CD4-positive, alpha-beta memory T cell (primary cell): ENCODE results near the gene PPP2R3A. TPM values are rescaled to one million over a fixed set of nuclear protein-coding genes. Genes with fewer than 3 reads are reported as not detected.

ENCODE experiments used
- CTCF ChIA-PET: fragments of 350-600 bp; sonication (Branson Sonifier 250); formaldehyde crosslinking; loops from one replicate; lab custom pipeline; 2021; ENCODE audit warnings: inconsistent platforms; ENCODE audit not compliant: partially characterized antibody; lab: Charles Lee
- POLR2A ChIA-PET: fragments of 350-600 bp; sonication (Branson Sonifier 250); formaldehyde crosslinking; loops from one replicate; lab custom pipeline; 2021; ENCODE audit not compliant: partially characterized antibody; lab: Charles Lee
- DNase-seq, 5 donors: peaks; one replicate each; pipeline versions ENCODE4 v3.0.0 to v3.0.0-alpha.2; 2020 to 2022; ENCODE audit warnings: mixed read lengths in 1 of 5
- H3K27ac ChIP-seq: one replicate; pipeline ENCODE4 v1.7.0; 2013; ENCODE audit warnings: low read depth, low read length
- H3K27me3 ChIP-seq: 2 replicates; pipeline ENCODE4 v1.7.0; 2013; ENCODE audit warnings: mild to moderate bottlenecking, low read length, moderate library complexity; ENCODE audit not compliant: insufficient read depth
- H3K36me3 ChIP-seq: 2 replicates; pipeline ENCODE4 v1.7.0; 2013; ENCODE audit warnings: mild to moderate bottlenecking, low read length, moderate library complexity; ENCODE audit not compliant: insufficient read depth
- H3K4me1 ChIP-seq: 2 replicates; pipeline ENCODE4 v1.7.0; 2013; ENCODE audit warnings: mild to moderate bottlenecking, low read length, moderate library complexity; ENCODE audit not compliant: insufficient read depth
- H3K4me3 ChIP-seq, 2 donors: one replicate each; pipeline ENCODE4 v1.7.0; 2013; ENCODE audit warnings: low read length in 2 of 2, mild to moderate bottlenecking in 1 of 2
- H3K9me3 ChIP-seq, 2 donors: one replicate each; pipeline ENCODE4 v1.7.0; 2013; ENCODE audit warnings: low read length in 2 of 2, control low read depth in 1 of 2; ENCODE audit not compliant: control insufficient read depth in 1 of 2
- H3K27ac Mint-ChIP-seq, 7 donors: one replicate each; pipeline ENCODE4 v1.8.0; 2020 to 2021; ENCODE audit warnings: mixed read lengths in 7 of 7, mild to moderate bottlenecking in 6 of 7, inconsistent platforms in 3 of 7, moderate library complexity in 3 of 7
- H3K27me3 Mint-ChIP-seq, 2 donors: one replicate each; pipeline ENCODE4 v1.8.0; 2020 to 2021; ENCODE audit warnings: mixed read lengths in 2 of 2
- H3K36me3 Mint-ChIP-seq, 2 donors: one replicate each; pipeline ENCODE4 v1.8.0; 2020 to 2021; ENCODE audit warnings: mixed read lengths in 2 of 2, inconsistent platforms in 1 of 2, mild to moderate bottlenecking in 1 of 2
- H3K4me1 Mint-ChIP-seq, 4 donors: one replicate each; pipeline ENCODE4 v1.8.0; 2020 to 2021; ENCODE audit warnings: mixed read lengths in 4 of 4, mild to moderate bottlenecking in 1 of 4
- H3K4me3 Mint-ChIP-seq, 8 donors: one replicate each; pipeline ENCODE4 v1.8.0; 2020 to 2021; ENCODE audit warnings: mixed read lengths in 8 of 8, mild to moderate bottlenecking in 7 of 8, moderate library complexity in 6 of 8, inconsistent platforms in 3 of 8
- H3K9me3 Mint-ChIP-seq, 8 donors: one replicate each; pipeline ENCODE4 v1.8.0; 2020 to 2021; ENCODE audit warnings: mixed read lengths in 8 of 8, mild to moderate bottlenecking in 5 of 8, inconsistent platforms in 3 of 8, moderate library complexity in 1 of 8
- intact Hi-C: fragments of 100-400 bp; cut with micrococcal nuclease; formaldehyde crosslinking; loops from one replicate; pipeline ENCODE4 v1.15.1; 2023
- polyA plus RNA-seq, 2 donors: library from polyadenylated mRNA; unstranded; fragments of 300-500 nt; fragmentation: Illumina TruSeq; gene quantifications; one replicate each; pipeline ENCODE4 v1.2.3, GENCODE V29; 2021
- total RNA-seq, 2 experiments: library from RNA; stranded (reverse); gene quantifications; one replicate each; pipeline ENCODE4 v1.2.3, GENCODE V29; 2021

Gene PPP2R3A
- total and polyA plus RNA-seq, 4 experiments from 2014 or later, result 0.24 to 0.81 (median 0.25) TPM; not detected in 1

- no peaks in the 10 kb centered on the region for H3K4me1 ChIP-seq
- no peaks in the 10 kb centered on the region for H3K9me3 ChIP-seq
- Mint-ChIP-seq H3K27me3 (peaks cover 4 to 11% of the 10 kb centered on the region in 2 donors), H3K4me3 (no peak overlapping the region), H3K36me3 (no peaks in the 10 kb centered on the region), H3K4me1 (no peaks in the 10 kb centered on the region), H3K27ac (no peak overlapping the region), H3K9me3 (peaks cover 0 to 5% (median 0%) of the 10 kb centered on the region in 8 donors)
- H3K27me3 ChIP-seq, result no peaks in the 10 kb centered on the region
- no peak overlapping the region for H3K4me3 ChIP-seq
- no peak overlapping the region for H3K27ac ChIP-seq
- H3K36me3 ChIP-seq, result no peaks in the 10 kb centered on the region
- POLR2A ChIA-PET, result no interaction called here
- CTCF ChIA-PET, result no interaction called here
- DNase-seq, result no peak
- intact Hi-C loops, result no loop called here
Observed at GRCh38 chr3:135997554-135998320, 32.2 kb downstream of the PPP2R3A start.

DNA sequence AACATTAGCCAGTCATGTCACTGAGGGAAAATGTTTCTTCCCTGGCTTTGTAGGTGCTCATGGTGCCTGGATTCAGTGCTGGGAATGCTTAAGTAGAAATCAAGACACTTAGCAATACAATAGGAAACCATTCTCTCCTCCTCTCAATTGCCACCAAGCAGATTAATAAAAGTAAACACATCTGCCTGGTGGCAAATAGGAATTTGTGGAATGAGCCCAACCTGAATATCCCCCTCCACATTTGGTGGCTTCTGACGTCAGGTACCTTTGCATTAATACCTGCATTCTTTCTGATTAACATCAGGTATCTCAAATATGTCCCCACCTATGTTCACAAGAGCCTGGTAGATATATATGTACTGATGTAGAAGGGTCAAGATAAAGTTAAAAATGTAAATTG is 42.7 kb downstream of the PPP2R3A start:
- Mint-ChIP-seq H3K27ac (no peak overlapping the region), H3K4me3 (no peak overlapping the region), H3K4me1 (no peaks in the 10 kb centered on the region), H3K27me3 (peaks cover 4 to 8% of the 10 kb centered on the region in 2 donors), H3K9me3 (peaks cover 0 to 7% (median 0%) of the 10 kb centered on the region in 8 donors), H3K36me3 (no peaks in the 10 kb centered on the region)
- Histone ChIP-seq H3K36me3 (no peaks in the 10 kb centered on the region), H3K4me1 (no peaks in the 10 kb centered on the region), H3K27me3 (no peaks in the 10 kb centered on the region), H3K9me3 (no peaks in the 10 kb centered on the region), H3K4me3 (no peak overlapping the region), H3K27ac (no peak overlapping the region)
- CTCF ChIA-PET, result no interaction called here
- POLR2A ChIA-PET, result no interaction called here
- no peak for DNase-seq
- intact Hi-C loops, result no loop called here

DNA sequence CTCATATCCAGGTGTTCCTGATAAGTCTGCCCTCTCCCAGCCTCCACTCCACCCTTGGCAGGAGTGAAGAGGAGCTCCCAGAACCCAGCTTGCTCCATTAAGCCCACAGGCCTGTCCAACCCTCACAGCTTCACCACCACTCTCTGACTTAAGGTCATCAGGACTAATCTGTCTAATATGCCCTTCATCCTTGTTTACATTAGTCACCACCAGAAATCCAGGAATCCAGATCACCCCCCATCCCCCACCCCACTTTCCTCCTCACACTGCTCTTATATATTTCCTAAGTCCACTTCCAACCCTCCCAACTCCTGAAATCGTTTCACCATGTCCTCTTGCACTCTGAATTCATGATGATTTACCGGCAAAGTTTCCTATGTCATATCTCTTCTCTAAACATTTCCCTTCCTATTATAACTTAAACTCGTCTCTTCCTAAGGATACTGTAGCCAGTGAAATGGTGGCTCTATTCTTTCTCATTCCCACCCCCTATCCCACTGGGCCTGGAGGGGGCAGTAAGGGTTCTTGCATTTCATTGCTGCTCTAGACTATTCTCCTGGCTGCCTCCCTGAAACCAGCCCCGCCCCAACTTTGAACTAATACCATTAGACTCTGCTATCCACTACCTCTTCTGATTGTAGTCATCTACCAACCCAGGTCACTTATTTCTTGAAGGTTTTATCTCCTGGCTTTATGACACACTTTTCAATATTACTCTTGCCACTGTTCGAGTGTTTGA is 43.4 kb downstream of the PPP2R3A start:
- H3K4me3 Mint-ChIP-seq, result no peak overlapping the region
- DNase-seq, result no peak
- H3K4me3 ChIP-seq, result no peak overlapping the region
- no peaks in the 10 kb centered on the region for H3K4me1 Mint-ChIP-seq
- peaks cover 4 to 6% of the 10 kb centered on the region in 2 donors for H3K27me3 Mint-ChIP-seq
- H3K9me3 ChIP-seq, result no peaks in the 10 kb centered on the region
- ChIA-PET POLR2A (no interaction called here), CTCF (no interaction called here)
- no peaks in the 10 kb centered on the region for H3K27me3 ChIP-seq
- no peak overlapping the region for H3K27ac Mint-ChIP-seq
- H3K4me1 ChIP-seq, result no peaks in the 10 kb centered on the region
- H3K27ac ChIP-seq, result no peak overlapping the region
- intact Hi-C loops, result no loop called here
- H3K36me3 Mint-ChIP-seq, result no peaks in the 10 kb centered on the region
- H3K9me3 Mint-ChIP-seq, result peaks cover 0 to 3% (median 0%) of the 10 kb centered on the region in 8 donors
- no peaks in the 10 kb centered on the region for H3K36me3 ChIP-seq

DNA sequence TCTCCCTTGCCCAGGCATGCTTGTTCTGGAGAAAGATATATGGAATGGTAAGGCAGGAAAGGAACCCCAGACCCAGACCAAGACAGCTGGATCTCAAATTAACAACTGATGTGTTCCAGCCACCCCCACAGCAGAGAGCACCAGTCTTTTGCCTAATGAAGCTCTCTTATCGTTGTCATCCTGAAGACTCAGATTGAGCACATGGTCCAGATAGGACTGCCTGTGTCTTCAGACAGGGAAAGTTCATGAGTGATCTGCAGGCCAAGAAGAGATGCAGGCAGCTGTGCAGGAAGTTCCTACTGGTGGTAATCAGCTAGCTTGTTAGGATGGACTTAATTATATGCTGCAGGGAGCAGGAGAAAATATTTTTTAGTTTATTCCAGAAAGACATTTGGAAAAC is 53.3 kb downstream of the PPP2R3A start:
- ChIA-PET CTCF (no interaction called here), POLR2A (no interaction called here)
- no peak overlapping the region for H3K4me3 Mint-ChIP-seq
- peaks cover 10 to 28% of the 10 kb centered on the region in 2 donors for H3K27me3 Mint-ChIP-seq
- H3K9me3 ChIP-seq, result no peaks in the 10 kb centered on the region
- intact Hi-C loops, result no loop called here
- peaks cover 0 to 8% (median 1%) of the 10 kb centered on the region in 8 donors for H3K9me3 Mint-ChIP-seq
- H3K27me3 ChIP-seq, result peaks cover 11% of the 10 kb centered on the region
- no peak overlapping the region for H3K27ac ChIP-seq
- no peak overlapping the region for H3K27ac Mint-ChIP-seq
- no peaks in the 10 kb centered on the region for H3K36me3 ChIP-seq
- H3K36me3 Mint-ChIP-seq, result no peaks in the 10 kb centered on the region
- H3K4me1 Mint-ChIP-seq, result no peaks in the 10 kb centered on the region
- no peak overlapping the region for H3K4me3 ChIP-seq
- DNase-seq, result no peak
- H3K4me1 ChIP-seq, result no peaks in the 10 kb centered on the region

DNA sequence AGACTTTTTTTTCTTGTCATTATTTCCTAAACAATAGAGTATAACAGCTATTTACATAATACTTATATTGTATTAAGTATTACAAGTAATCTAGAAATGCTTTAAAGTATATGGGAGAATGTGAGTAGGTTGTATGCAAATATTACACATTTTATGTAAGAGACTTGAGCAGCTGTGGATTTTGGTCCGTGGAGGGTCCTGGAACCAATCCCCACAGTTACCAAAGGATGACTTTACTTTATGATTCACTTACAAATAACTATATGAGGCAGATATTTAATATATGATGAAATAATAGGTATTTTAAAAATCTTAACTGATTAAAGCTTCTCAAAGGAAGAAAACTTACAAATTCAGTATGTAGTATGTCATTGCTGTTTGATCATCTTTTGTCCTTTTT is 56.3 kb downstream of the PPP2R3A start:
- CTCF ChIA-PET, result no interaction called here

DNA sequence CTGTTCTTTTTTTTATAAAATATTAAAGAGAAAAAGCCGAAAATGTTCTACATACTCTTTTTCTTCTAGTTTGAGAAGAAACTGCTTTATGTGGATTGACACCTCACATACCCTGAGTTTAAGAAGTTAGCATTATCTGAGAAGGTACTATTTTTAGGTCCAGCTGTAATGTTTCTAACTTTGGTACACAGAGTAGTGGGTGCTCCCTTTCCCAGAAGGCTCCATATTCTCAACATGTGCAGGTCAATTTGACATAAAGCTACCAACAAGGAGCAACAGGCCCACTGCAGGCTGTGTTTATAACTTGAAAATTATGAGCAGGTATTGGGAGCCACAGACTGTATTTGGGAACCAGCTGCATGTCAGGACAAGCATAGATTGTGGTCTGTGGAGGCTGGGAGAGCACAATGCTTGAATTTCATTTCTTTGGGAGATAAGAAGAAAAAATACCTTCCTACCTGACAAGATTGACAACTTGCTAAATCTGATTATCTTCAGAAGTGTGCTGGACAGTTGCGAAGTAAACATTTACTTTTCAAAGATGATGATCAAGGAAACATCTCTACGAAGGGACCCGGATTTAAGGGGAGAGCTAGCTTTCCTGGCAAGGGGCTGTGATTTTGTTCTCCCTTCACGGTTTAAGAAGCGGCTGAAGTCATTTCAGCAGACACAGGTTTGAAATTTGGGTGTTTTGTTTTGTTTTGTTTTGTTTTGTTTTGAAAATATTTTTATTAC is 57.2 kb downstream of the PPP2R3A start:
- intact Hi-C loops, result no loop called here
- Mint-ChIP-seq H3K27ac (no peak overlapping the region), H3K4me3 (no peak overlapping the region), H3K9me3 (peaks cover 0 to 3% (median 0%) of the 10 kb centered on the region in 8 donors), H3K36me3 (no peaks in the 10 kb centered on the region), H3K27me3 (peaks cover 9 to 20% of the 10 kb centered on the region in 2 donors), H3K4me1 (no peaks in the 10 kb centered on the region)
- Histone ChIP-seq H3K27ac (no peak overlapping the region), H3K9me3 (no peaks in the 10 kb centered on the region), H3K4me3 (no peak overlapping the region), H3K36me3 (no peaks in the 10 kb centered on the region), H3K4me1 (no peaks in the 10 kb centered on the region), H3K27me3 (peaks cover 12% of the 10 kb centered on the region)
- ChIA-PET POLR2A (no interaction called here), CTCF (interaction anchor here (1.3 kb wide), 1 partner anchor 20 kb away, joined by 5 read pairs; no protein-coding TSS in a partner anchor)
- no peak for DNase-seq

More for the DNA sequence above, 56.3 kb downstream of the PPP2R3A start:
- Histone ChIP-seq H3K36me3 (no peaks in the 10 kb centered on the region), H3K27me3 (peaks cover 12% of the 10 kb centered on the region), H3K4me1 (no peaks in the 10 kb centered on the region), H3K27ac (no peak overlapping the region), H3K9me3 (no peaks in the 10 kb centered on the region), H3K4me3 (no peak overlapping the region)
- no peaks in the 10 kb centered on the region for H3K36me3 Mint-ChIP-seq
- H3K9me3 Mint-ChIP-seq, result peaks cover 0 to 7% (median 0%) of the 10 kb centered on the region in 8 donors
- no peak overlapping the region for H3K27ac Mint-ChIP-seq
- intact Hi-C loops, result no loop called here
- no peaks in the 10 kb centered on the region for H3K4me1 Mint-ChIP-seq
- DNase-seq, result no peak
- H3K27me3 Mint-ChIP-seq, result peaks cover 9 to 20% of the 10 kb centered on the region in 2 donors
- POLR2A ChIA-PET, result no interaction called here
- H3K4me3 Mint-ChIP-seq, result no peak overlapping the region
